PC-9 (cell line): Measurements from ENCODE around the gene ZDBF2. TPM values are rescaled to one million over a fixed set of nuclear protein-coding genes. Genes with fewer than 3 reads are reported as not detected.

ENCODE experiments used
- BruUV-seq: library from RNA; stranded (reverse); fragments of 400-500 nt; replicated peaks from 2 replicates; lab custom pipeline; 2021; lab: Mats Ljungman, UMichigan
- CTCF ChIA-PET: fragments of 300-600 bp; sonication (Branson Sonifier 250); formaldehyde crosslinking; loops from one replicate; lab custom pipeline; 2022; ENCODE audit warnings: antibody characterized with exemption; lab: Charles Lee
- POLR2A ChIA-PET: fragments of 300-600 bp; sonication (Branson Sonifier 250); formaldehyde crosslinking; loops from one replicate; lab custom pipeline; 2022; ENCODE audit warnings: antibody characterized with exemption; ENCODE audit not compliant: unreplicated experiment; lab: Charles Lee
- DNase-seq, 2 experiments: peaks; one replicate each; pipeline versions ENCODE4 v3.0.0 to v3.0.0-alpha.2; 2015 to 2022; ENCODE audit warnings: mixed read lengths in 1 of 2
- H2AFZ ChIP-seq: fragments of 200-600 bp; sonication (generic); 2 replicates; pipeline ENCODE4 v1.8.1; 2017; ENCODE audit warnings: antibody characterized with exemption
- H3F3A ChIP-seq: fragments of 200-600 bp; sonication (generic); 2 replicates; pipeline ENCODE4 v1.8.1; 2017; ENCODE audit warnings: antibody characterized with exemption, mild to moderate bottlenecking, low read depth; ENCODE audit not compliant: insufficient read depth
- H3K27ac ChIP-seq: fragments of 200-600 bp; sonication (generic); 2 replicates; pipeline ENCODE4 v1.6.1; 2016; ENCODE audit warnings: mixed run types
- H3K27me3 ChIP-seq: fragments of 200-600 bp; sonication (generic); 2 replicates; pipeline ENCODE4 v1.6.1; 2016; ENCODE audit warnings: low read depth, mixed run types; ENCODE audit not compliant: insufficient read depth
- H3K36me3 ChIP-seq: fragments of 200-600 bp; sonication (generic); 2 replicates; pipeline ENCODE4 v1.6.1; 2016; ENCODE audit warnings: low read depth, mixed run types
- H3K4me1 ChIP-seq: fragments of 200-600 bp; sonication (generic); replicated peaks from 2 replicates; pipeline ENCODE4 v1.6.1; 2016; ENCODE audit warnings: mixed run types; ENCODE audit not compliant: insufficient read depth
- H3K4me2 ChIP-seq: fragments of 200-600 bp; sonication (generic); 2 replicates; pipeline ENCODE4 v1.6.1; 2017; ENCODE audit warnings: mixed run types
- H3K4me3 ChIP-seq: fragments of 200-600 bp; sonication (generic); 2 replicates; pipeline ENCODE4 v1.6.1; 2016; ENCODE audit warnings: mixed run types
- H3K79me2 ChIP-seq: fragments of 200-600 bp; sonication (generic); 2 replicates; pipeline ENCODE4 v1.6.1; 2017; ENCODE audit warnings: low read depth, mixed run types
- H3K9me2 ChIP-seq: fragments of 200-600 bp; sonication (generic); 2 replicates; pipeline ENCODE4 v1.8.1; 2017; ENCODE audit warnings: mild to moderate bottlenecking; ENCODE audit not compliant: insufficient read depth
- H3K9me3 ChIP-seq: fragments of 200-600 bp; sonication (generic); 2 replicates; pipeline ENCODE4 v1.8.1; 2016; ENCODE audit warnings: low read depth; ENCODE audit not compliant: insufficient read depth
- H4K20me1 ChIP-seq: fragments of 200-600 bp; sonication (generic); 2 replicates; pipeline ENCODE4 v1.8.1; 2017; ENCODE audit not compliant: insufficient read depth
- CTCF ChIP-seq: fragments of 200-600 bp; sonication (generic); conservative IDR thresholded peaks from 2 replicates; pipeline ENCODE4 v1.6.1; 2017; ENCODE audit warnings: mixed run types, antibody characterized with exemption, mild to moderate bottlenecking, moderate library complexity
- EZH2 ChIP-seq: fragments of 200-600 bp; sonication (generic); IDR thresholded peaks from 2 replicates; pipeline ENCODE4 v1.8.0; 2017; ENCODE audit warnings: antibody characterized with exemption, low read depth
- intact Hi-C: fragments of 100-400 bp; cut with micrococcal nuclease; formaldehyde crosslinking; loops from one replicate; pipeline ENCODE4 v1.10.0; 2022; ENCODE audit not compliant: unreplicated experiment
- total RNA-seq: library from RNA; stranded (reverse); gene quantifications from 2 replicates; pipeline ENCODE4 v1.2.3, GENCODE V29; 2021

The ZDBF2 gene
- total RNA-seq, 1 experiment from 2014 or later = 21.5 TPM

GRCh38 chr2:206361407-206362045 lies 87.1 kb downstream of the ZDBF2 start:
- BruUV-seq = no TSS peak
- DNase-seq = no peak
- intact Hi-C loops = no loop called here
- POLR2A ChIA-PET = no interaction called here
- no peak overlapping the region for H3K4me2 ChIP-seq
- H3K9me3 ChIP-seq = no peaks in the 10 kb centered on the region
- H3K9me2 ChIP-seq = no peaks in the 10 kb centered on the region
- no peak for TF ChIP-seq CTCF
- no peak for TF ChIP-seq EZH2
- CTCF ChIA-PET = no interaction called here
- H3F3A ChIP-seq = no peaks in the 10 kb centered on the region
- no peaks in the 10 kb centered on the region for H4K20me1 ChIP-seq
- no peaks in the 10 kb centered on the region for H3K79me2 ChIP-seq
- no peaks in the 10 kb centered on the region for H3K27me3 ChIP-seq
- H3K4me1 ChIP-seq = no peaks in the 10 kb centered on the region
- no peaks in the 10 kb centered on the region for H3K36me3 ChIP-seq
- no peak overlapping the region for H2AFZ ChIP-seq
- H3K27ac ChIP-seq = no peak overlapping the region
- H3K4me3 ChIP-seq = no peak overlapping the region

Other genes starting within 250 kb of the ZDBF2 start
- gene INO80D, start 188.5 kb upstream of the ZDBF2 start, total RNA-seq = 7.1 and 12.4 TPM in 2 replicates
- 60.7 and 68.9 TPM in 2 replicates for gene NDUFS1, start 115.2 kb upstream of the ZDBF2 start, total RNA-seq
- 328 and 367 TPM in 2 replicates for gene EEF1B2, start 114.8 kb upstream of the ZDBF2 start, total RNA-seq
- 8.9 and 12.0 TPM in 2 replicates for gene ADAM23, start 168.9 kb downstream of the ZDBF2 start, total RNA-seq